GM21381 (cell line): ENCODE data around the gene RDH5.

ENCODE experiments used
- ATAC-seq: cut with Tn5 transposase; IDR thresholded peaks from one replicate; pipeline ENCODE4 v1.9.1; 2021; ENCODE audit warnings: mild to moderate bottlenecking, moderate library complexity; ENCODE audit not compliant: unreplicated experiment

RDH5 gene

DNA sequence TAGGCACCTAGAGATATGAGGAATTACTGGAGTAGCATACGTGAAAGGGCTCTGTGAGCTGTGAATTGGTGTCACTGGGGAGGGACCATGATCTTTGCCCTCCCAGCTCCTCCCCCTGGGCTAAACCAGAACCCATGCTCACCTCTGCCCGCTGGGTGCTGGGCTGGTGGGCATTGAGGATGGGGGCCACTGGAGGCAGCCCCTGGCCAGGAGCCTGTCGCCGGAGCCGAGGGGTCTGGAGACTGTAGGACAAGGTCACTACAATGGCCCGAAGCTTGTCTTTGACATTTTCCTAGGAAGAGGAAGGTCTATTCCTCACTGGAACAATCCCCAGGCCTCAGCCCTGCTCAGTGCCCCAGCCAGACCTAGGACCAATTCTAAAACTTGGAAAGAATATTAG is 24.1 kb upstream of the RDH5 start:
- ATAC-seq: no peak

- ATAC-seq: no peak
Measured at GRCh38 chr12:55696796-55697462, 23.3 kb upstream of the RDH5 start.

DNA sequence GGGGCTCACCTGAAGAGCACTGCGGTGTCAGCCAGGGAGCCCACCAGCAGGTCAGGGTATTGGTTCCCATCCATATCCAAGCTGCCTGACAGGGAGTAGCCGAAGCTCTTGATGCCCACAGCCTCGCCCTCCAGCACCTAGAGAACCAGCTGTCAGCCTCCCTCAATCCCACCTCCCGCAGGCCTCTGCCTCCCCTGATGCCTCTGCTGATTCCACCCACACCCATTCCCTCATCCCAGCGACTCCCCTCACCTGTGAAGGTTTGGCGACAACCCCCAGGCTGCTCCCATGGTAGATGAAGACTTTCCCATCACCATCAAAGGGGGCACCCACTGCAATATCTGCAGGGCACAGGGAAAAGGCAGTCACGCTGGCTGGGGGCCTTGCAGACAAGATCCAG is 22.5 kb upstream of the RDH5 start:
- ATAC-seq: no peak

DNA sequence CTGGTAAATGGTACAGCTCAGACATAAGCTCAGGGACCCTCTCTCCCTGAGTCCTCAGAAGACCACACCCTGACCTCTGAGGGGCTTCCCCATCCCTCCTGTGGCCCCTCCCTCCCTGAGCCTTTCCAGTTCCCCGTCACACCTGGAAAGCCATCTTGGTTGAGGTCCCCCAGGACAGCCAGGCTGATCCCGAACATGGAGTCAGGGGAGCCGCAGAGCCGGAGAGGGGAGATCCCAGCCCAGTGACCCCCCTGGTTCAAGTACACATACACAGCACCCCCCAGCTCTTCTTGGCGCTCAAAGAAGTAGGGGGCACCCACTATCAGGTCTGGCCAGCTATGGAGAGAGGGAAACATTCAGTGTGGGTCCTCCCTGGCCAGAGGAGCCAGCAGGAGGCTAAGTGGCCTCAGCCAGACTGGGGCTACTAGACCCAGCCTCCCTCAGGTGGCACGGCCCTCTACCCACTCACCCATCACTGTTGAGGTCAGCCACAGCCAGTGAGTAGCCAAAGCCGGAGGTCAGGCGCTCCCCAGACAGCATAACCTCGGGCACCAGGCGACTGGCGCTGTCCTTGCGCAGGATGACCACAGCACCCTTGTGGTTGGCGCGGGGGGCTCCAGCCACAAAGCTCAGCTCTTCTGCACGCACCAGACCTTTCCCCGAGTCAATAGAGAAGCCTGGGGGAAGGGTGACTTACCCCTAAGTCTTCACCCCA is 21.8 kb upstream of the RDH5 start:
- ATAC-seq: no peak

- no peak for ATAC-seq
Measured at GRCh38 chr12:55698965-55699364, 21.2 kb upstream of the RDH5 start.

GRCh38 chr12:55699471-55700055 is 20.6 kb upstream of the RDH5 start:
- no peak for ATAC-seq

DNA sequence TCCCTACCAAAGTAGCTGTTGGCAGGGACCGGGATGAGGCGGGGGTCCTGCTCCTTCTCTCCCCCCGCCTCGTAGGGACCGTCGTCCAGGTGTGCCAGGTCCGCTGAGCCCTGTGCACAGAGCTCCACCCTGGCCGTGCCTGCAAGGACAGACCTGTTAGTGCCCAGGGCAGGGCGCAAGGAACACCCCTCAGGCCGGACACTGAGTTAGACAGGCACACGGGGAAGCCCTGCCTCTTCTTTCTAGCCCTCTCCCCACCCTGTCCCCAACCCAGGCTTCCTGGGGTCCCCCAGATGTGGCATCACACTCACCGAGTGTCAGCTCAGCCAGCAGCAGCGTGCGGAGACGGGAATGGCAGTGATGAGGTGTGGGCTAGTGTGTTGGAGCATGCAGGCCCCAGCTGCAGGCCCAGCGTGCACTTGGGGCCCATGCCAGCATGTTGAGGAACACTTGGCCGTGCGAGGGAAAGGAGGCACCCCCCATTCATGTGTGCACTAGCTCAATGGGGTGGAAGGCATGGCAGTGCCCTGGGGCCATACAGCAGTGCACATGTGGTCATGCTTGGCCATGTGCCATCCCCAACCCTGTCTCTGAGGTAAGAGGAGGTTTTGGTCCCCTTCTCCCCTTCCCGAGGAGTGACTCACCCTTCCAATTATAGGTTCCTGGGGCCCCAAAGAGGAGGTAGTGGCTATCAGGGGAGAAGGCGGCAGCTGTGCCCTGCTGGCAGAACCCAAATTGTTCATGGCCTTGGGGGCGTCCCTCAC is 19.8 kb upstream of the RDH5 start:
- no peak for ATAC-seq

DNA sequence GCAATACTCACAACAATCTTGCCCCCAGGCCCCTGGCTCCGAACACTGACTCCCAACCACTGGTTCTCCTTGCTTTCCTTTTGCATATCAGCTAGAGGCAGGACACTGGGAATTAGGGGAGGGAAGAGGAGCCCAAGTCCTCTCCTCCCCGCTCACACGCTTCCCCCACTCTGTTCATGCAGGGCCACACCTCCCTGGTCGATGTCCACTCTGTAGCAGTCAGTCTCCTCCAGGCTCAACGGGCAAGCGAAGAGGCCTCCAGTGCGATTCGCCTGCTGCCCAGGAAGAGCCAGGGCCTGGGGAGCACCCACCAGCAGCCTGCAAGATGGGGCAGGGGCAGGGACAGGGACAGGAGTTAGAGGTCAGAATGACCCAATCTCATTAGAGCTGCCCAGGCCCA is 17.3 kb upstream of the RDH5 start:
- ATAC-seq: no peak

GRCh38 chr12:55703288-55703687 is 16.9 kb upstream of the RDH5 start:
- no peak for ATAC-seq

DNA sequence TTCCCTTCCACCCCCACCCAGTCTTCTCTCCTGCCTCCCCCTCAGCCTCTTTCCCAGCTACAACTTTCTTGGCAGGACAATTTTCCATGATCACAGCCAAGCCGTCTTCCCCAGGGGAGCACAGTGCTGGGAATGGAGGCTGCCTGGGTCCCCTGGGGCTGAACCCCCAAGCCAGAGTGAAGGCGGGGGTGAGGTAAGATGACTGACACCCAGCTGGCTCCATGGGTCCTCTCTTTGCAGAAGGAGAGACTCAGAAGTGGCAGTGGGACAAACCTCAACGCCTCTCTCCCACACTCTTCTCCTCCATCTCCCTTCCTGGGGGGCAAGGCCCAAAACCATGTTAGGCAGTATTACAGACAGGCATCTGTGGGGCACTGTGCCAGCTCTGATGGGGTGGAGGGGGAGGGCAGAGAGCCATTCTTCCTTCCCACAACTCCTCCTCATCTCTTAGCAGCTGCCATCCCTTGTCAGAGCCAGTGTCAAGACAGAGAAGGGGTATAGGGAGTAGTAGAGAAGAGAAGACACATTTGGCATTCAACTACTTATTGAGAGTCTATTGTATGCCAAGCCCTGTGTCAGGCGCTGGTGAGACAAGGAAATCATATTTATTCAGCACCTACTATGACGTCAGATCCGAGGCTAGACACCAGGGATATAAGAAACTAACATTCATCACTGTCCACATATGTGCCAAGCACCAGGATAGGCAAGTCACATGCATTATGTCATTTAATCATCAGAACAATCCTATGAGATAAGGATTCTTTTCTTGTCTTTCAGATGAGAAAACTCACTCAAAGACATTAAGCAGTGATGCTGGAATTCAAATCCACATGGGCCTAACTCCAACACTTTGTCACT is 16.1 kb upstream of the RDH5 start:
- no peak for ATAC-seq

GRCh38 chr12:55704824-55705718 is 15.1 kb upstream of the RDH5 start:
- no peak for ATAC-seq

DNA sequence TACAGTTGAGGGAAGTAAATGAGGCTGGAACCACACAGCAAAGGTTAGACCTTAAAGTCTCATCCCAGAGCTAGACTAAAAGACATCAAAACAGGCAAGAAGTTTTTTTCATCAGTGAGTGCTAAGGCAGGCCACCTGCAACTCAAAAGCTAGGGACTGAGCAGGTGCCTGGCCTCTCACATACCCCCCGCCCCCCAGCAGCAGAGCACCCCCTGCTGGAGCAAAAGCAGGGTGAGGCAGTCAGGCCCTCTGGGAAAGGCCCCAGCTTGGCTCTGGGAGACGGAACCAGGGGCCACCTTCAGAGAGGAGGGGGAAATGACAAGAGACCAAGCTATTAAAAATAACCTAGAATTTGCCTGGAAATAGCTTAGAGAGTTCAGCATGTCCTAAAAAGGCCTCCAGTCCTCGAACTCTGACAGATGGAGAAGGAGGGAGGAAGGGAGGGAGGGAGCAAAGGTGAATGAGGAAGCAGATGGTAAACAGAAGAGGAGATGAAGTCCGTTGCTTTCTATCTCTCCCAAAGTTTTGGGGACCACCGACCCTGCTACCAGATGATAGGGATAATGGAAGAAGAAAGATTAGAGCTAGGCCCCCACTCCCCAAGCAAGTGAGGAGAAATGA is 14.3 kb upstream of the RDH5 start:
- no peak for ATAC-seq

DNA sequence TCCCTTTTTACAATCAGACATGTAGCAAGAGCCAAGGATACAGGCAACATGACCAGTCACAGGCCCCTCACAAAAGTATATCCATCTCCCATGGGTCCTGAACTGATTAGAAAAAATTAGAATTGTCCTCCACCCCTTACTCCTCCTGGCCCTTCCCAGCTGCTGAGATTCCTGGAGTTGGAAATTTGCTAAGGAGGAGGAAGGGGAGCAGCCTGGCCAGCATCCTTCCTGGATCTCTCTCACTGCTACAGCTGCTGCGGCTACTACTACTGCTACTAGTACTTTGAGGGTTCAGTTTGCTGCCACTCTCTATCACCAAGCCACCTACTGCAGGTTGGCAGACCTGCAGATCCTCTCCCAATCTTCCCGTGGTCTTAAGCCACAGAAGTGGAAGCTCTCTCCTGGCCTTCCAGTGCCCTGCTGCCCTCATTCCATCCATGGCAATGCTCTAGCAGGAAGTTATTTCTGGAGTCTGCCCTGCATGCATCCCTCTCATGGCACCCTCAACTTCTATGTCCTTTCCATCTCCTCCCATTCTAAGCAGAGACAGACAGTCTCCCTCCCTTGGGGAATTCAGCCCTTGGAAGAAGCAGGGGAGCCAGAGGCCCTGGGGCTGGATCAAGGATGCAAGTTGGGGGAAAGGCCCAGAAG is 13.5 kb upstream of the RDH5 start:
- ATAC-seq: no peak

DNA sequence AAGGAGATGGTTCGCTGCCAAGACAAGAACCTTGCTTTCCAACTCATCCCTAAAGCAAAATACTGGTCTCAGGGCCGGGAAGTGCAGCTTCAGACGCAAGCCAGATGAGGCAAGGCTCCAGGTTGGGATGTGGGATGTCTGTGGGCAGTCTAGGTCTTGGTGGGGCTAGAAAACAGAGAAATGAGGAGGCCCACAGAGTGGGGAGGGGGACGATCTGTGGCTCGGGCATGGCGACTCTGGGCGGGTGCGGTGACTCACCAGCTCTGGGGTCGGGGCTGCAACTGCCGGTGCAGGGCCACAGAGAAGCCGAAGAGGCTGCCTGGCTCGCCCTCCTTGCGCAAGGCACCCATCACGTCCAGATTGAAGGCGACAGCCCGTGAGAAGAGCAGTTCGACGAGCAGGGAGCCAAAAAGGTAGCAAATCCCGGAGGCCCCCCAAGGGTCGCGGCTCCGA is 12.9 kb upstream of the RDH5 start:
- ATAC-seq: no peak

- peak; percentile 58 for ATAC-seq
Measured at GRCh38 chr12:55707841-55708694, 12.1 kb upstream of the RDH5 start, which contains the start of gene ITGA7. TSS of gene ITGA7 (minus strand) at chr12:55707904. CDS start at chr12:55707682, 222 bp downstream.

DNA sequence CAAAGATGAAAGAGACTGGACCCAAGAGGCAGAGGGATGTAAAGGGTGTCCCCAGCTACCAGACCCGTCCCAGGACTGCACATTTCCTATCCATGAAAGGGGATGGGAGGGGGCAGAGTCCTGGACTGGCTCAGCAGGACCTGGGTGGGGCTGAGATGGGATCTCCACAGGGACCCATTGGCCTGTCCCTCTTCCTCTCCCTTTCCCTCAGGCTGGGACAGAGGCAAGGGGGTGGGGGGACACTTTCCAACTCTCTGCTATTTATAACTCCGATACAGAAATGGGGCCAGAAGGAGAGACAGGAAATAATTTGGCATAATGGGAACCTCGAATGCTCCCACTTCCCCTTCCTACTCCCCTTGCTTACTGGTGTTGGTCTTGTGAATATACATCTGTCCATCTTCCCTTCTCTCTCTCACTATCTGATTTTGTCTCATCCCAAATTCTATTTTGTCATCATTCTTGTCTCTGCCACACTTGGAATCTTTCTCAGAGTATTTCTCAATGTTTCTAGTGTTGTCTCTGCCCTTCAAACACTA is 11.4 kb upstream of the RDH5 start:
- no peak for ATAC-seq

DNA sequence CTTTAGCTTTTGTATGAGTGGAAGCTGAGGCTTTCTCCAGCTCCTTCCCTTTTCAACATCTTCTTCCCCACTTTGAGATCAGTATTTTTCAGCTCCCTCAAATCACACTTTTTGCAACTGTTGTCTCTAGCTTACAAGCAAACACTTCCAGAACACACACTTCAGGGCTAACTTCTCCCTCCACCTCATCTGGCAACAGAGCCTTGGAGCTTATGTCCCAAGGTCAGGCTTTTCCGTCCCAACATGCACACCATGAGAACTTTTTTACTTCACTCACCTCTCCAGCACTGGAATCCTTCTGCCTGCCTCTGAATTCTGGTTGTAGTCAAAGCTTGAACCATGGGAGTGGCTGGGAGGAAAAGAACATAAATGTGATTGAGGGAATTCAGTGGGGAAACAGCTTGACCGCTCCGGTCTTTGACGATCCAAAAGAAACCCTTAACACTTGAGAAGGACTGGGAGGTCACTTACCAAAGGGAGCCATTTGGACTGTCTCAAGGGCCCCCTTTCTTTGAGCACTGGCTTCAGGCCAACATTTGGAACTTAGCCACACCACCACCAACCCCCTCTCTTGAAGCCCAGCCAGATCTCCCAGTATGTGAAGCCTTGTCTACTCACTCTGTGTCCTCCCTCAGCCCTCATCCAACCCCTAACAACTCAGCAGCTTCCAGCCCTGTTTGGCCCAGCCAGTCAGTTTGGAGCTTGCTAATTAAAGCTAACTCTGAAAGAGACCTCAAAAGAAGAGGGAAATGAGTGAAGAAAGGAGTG is 8.2 kb upstream of the RDH5 start:
- ATAC-seq: no peak
